C4-2B (cell line): Measurements from ENCODE around the gene NRN1L.

Experiments used
- CTCF ChIP-seq: fragments of 450-650 bp; conservative IDR thresholded peaks from 2 replicates; pipeline ENCODE4 v1.5.1; 2017; ENCODE audit warnings: mild to moderate bottlenecking
- ZFX ChIP-seq: fragments of 450-650 bp; IDR thresholded peaks from 2 replicates; pipeline ENCODE4 v1.6.1; 2017

DNA sequence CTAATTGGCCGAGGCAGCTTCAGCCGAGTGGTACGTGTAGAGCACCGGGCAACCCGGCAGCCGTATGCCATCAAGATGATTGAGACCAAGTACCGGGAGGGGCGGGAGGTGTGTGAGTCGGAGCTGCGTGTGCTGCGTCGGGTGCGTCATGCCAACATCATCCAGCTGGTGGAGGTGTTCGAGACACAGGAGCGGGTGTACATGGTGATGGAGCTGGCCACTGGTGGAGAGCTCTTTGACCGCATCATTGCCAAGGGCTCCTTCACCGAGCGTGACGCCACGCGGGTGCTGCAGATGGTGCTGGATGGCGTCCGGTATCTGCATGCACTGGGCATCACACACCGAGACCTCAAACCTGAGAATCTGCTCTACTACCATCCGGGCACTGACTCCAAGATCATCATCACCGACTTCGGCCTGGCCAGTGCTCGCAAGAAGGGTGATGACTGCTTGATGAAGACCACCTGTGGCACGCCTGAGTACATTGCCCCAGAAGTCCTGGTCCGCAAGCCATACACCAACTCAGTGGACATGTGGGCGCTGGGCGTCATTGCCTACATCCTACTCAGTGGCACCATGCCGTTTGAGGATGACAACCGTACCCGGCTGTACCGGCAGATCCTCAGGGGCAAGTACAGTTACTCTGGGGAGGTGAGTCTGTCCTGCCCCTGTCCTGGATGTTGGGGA, 24.5 kb downstream of the NRN1L start:
- no peak for TF ChIP-seq CTCF
- TF ChIP-seq ZFX = no peak
